Upper lobe of right lung (tissue), 1 donor: ENCODE measurements around the gene SNX25. TPM values are rescaled to one million over a fixed set of nuclear protein-coding genes. Genes with fewer than 3 reads are reported as not detected.

Source experiments
- ATAC-seq: fragments of 200-7000 bp; cut with Tn5 transposase; one replicate; pipeline ENCODE4 v1.9.1; 2020; ENCODE audit warnings: mild to moderate bottlenecking, moderate library complexity
- DNase-seq: peaks from one replicate; pipeline ENCODE4 v3.0.0-alpha.2; 2020
- H3K27ac ChIP-seq: fragments of 200-600 bp; one replicate; pipeline ENCODE4 v1.8.0; 2022
- H3K27me3 ChIP-seq: fragments of 200-600 bp; one replicate; pipeline ENCODE4 v1.8.0; 2022; ENCODE audit warnings: mild to moderate bottlenecking
- H3K36me3 ChIP-seq: fragments of 200-600 bp; one replicate; pipeline ENCODE4 v1.8.0; 2022
- H3K4me1 ChIP-seq: fragments of 200-600 bp; one replicate; pipeline ENCODE4 v1.8.0; 2022
- H3K4me3 ChIP-seq: fragments of 200-600 bp; one replicate; pipeline ENCODE4 v1.8.0; 2022; ENCODE audit warnings: mild to moderate bottlenecking
- H3K9me3 ChIP-seq: fragments of 200-600 bp; one replicate; pipeline ENCODE4 v1.8.0; 2022
- CTCF ChIP-seq: fragments of 200-600 bp; IDR thresholded peaks from one replicate; pipeline ENCODE4 v1.8.0; 2022; ENCODE audit warnings: antibody characterized with exemption
- intact Hi-C: fragments of 100-400 bp; cut with DNase I; formaldehyde crosslinking; loops from one replicate; pipeline ENCODE4 v1.11.0; 2022
- total RNA-seq: library from RNA; stranded (reverse); fragmentation: NEBNext Ultra II Directional; extraction: Animal tissue kit (Norgen Biotek cat#: 25700); gene quantifications from one replicate; pipeline ENCODE4 v1.2.1, GENCODE V29; 2021
- donor health status: DM: no; HTN: yes; CAD: no; lungs with severe emphysema.

SNX25 gene
- total RNA-seq, 1 donor from 2014 or later = 98.5 TPM

- no peaks in the 10 kb centered on the region for H3K9me3 ChIP-seq
- H3K27ac ChIP-seq = peak overlapping the region; percentile 19
- intact Hi-C loops = no loop called here
These were observed 80.7 kb downstream of the SNX25 start for GRCh38 chr4:185290018-185290607.

GRCh38 chr4:185290656-185291055 is 81.3 kb downstream of the SNX25 start:
- intact Hi-C loops = no loop called here
- no peak for ATAC-seq
- Histone ChIP-seq H3K27ac (peak overlapping the region; percentile 19), H3K36me3 (peaks cover 32% of the 10 kb centered on the region), H3K4me3 (peak overlapping the region; percentile 2), H3K9me3 (no peaks in the 10 kb centered on the region), H3K27me3 (no peaks in the 10 kb centered on the region), H3K4me1 (no peaks in the 10 kb centered on the region)
- no peak for TF ChIP-seq CTCF
- DNase-seq = no peak

More at GRCh38 chr4:185290018-185290607, 80.7 kb downstream of the SNX25 start:
- no peaks in the 10 kb centered on the region for H3K27me3 ChIP-seq
- DNase-seq = no peak
- peak; percentile 79 for ATAC-seq
- H3K4me3 ChIP-seq = peak overlapping the region; percentile 2
- H3K4me1 ChIP-seq = no peaks in the 10 kb centered on the region
- no peak for TF ChIP-seq CTCF
- peaks cover 32% of the 10 kb centered on the region for H3K36me3 ChIP-seq

GRCh38 chr4:185293202-185293601 is 83.8 kb downstream of the SNX25 start:
- Histone ChIP-seq H3K9me3 (no peaks in the 10 kb centered on the region), H3K27ac (no peak overlapping the region), H3K4me1 (no peaks in the 10 kb centered on the region), H3K27me3 (no peaks in the 10 kb centered on the region), H3K4me3 (no peak overlapping the region), H3K36me3 (peaks cover 26% of the 10 kb centered on the region)
- ATAC-seq = no peak
- intact Hi-C loops = no loop called here
- no peak for TF ChIP-seq CTCF
- no peak for DNase-seq

GRCh38 chr4:185296665-185297460 is 87.5 kb downstream of the SNX25 start:
- intact Hi-C loops = no loop called here
- Histone ChIP-seq H3K36me3 (peaks cover 12% of the 10 kb centered on the region), H3K27ac (no peak overlapping the region), H3K4me1 (peaks cover 6% of the 10 kb centered on the region), H3K4me3 (no peak overlapping the region), H3K9me3 (no peaks in the 10 kb centered on the region), H3K27me3 (no peaks in the 10 kb centered on the region)
- no peak for DNase-seq
- no peak for ATAC-seq
- TF ChIP-seq CTCF = no peak

GRCh38 chr4:185298728-185299430 is 89.5 kb downstream of the SNX25 start:
- Histone ChIP-seq H3K27ac (peak overlapping the region; percentile 47), H3K4me1 (peaks cover 6% of the 10 kb centered on the region), H3K36me3 (no peaks in the 10 kb centered on the region), H3K27me3 (no peaks in the 10 kb centered on the region), H3K4me3 (no peak overlapping the region), H3K9me3 (no peaks in the 10 kb centered on the region)
- intact Hi-C loops = no loop called here
- TF ChIP-seq CTCF = no peak
- ATAC-seq (peak; percentile 81), DNase-seq (no peak)
